ENCODE results near the gene KRT15.

KRT15 gene

GRCh38 chr17:41518789-41519449, at the start of gene KRT15:
TSS of gene KRT15 (minus strand) at chr17:41518890. CDS start at chr17:41518827, 63 bp downstream.
- no peak for DNase-seq

GRCh38 chr17:41567317-41567716, 48.6 kb upstream of the KRT15 start:
- no peak for DNase-seq

GRCh38 chr17:41565338-41565737, 46.6 kb upstream of the KRT15 start:
- DNase-seq, result no peak

- no peak for DNase-seq
Observed at GRCh38 chr17:41563607-41564170, 45.0 kb upstream of the KRT15 start.

GRCh38 chr17:41561554-41561953, 42.9 kb upstream of the KRT15 start:
- DNase-seq, result no peak

GRCh38 chr17:41559548-41559947, 40.9 kb upstream of the KRT15 start:
- DNase-seq, result no peak

- no peak for DNase-seq
Observed at GRCh38 chr17:41556931-41557330, 38.2 kb upstream of the KRT15 start.

- DNase-seq, result no peak
Observed at GRCh38 chr17:41556306-41556705, 37.6 kb upstream of the KRT15 start.

- DNase-seq, result no peak
Observed at GRCh38 chr17:41555105-41555887, 36.6 kb upstream of the KRT15 start.

GRCh38 chr17:41553987-41554680, 35.4 kb upstream of the KRT15 start:
- no peak for DNase-seq

- DNase-seq, result no peak
Observed at GRCh38 chr17:41553176-41553575, 34.5 kb upstream of the KRT15 start.

GRCh38 chr17:41552455-41552854, 33.8 kb upstream of the KRT15 start:
- no peak for DNase-seq

- DNase-seq, result no peak
Observed at GRCh38 chr17:41551365-41551764, 32.7 kb upstream of the KRT15 start.

- DNase-seq, result no peak
Observed at GRCh38 chr17:41549596-41550039, 30.9 kb upstream of the KRT15 start.

- DNase-seq, result peak; percentile 80 to 82
Observed at GRCh38 chr17:41548844-41549595, 30.3 kb upstream of the KRT15 start.

GRCh38 chr17:41547921-41548843, 29.5 kb upstream of the KRT15 start:
- DNase-seq, result peak; percentile 48 to 69

- DNase-seq, result no peak
Observed at GRCh38 chr17:41547378-41547841, 28.7 kb upstream of the KRT15 start.

GRCh38 chr17:41546819-41547218, 28.1 kb upstream of the KRT15 start:
- DNase-seq, result no peak

- DNase-seq, result no peak
Observed at GRCh38 chr17:41545829-41546410, 27.2 kb upstream of the KRT15 start.

GRCh38 chr17:41544935-41545334, 26.2 kb upstream of the KRT15 start:
- no peak for DNase-seq

- DNase-seq, result no peak
Observed at GRCh38 chr17:41544491-41544892, 25.8 kb upstream of the KRT15 start.
